H9 (cell line): ENCODE data around the gene FOXD1. TPM values are rescaled to one million over a fixed set of nuclear protein-coding genes. Genes with fewer than 3 reads are reported as not detected.

Experiments
- DNase-seq: peaks from one replicate; pipeline ENCODE4 v3.0.0-alpha.2; 2017
- H2AFZ ChIP-seq: one replicate; pipeline ENCODE4 v1.6.1; 2013; ENCODE audit warnings: mild to moderate bottlenecking, low read length, control low read depth, moderate library complexity
- H2AK5ac ChIP-seq: 2 replicates; pipeline ENCODE4 v1.6.1; 2013; ENCODE audit warnings: low read length, control low read depth, mixed read lengths; ENCODE audit not compliant: insufficient read length
- H2BK120ac ChIP-seq: one replicate; pipeline ENCODE4 v1.6.1; 2013; ENCODE audit warnings: low read depth, mild to moderate bottlenecking, low read length, control low read depth, inconsistent platforms; ENCODE audit not compliant: poor library complexity, severe bottlenecking
- H2BK12ac ChIP-seq: 2 replicates; pipeline ENCODE4 v1.6.1; 2013; ENCODE audit warnings: low read length, control low read depth, mixed read lengths, low read depth; ENCODE audit not compliant: insufficient read length
- H2BK15ac ChIP-seq: 2 replicates; pipeline ENCODE4 v1.6.1; 2013; ENCODE audit warnings: low read depth, low read length, control low read depth
- H2BK20ac ChIP-seq: one replicate; pipeline ENCODE4 v1.6.1; 2013; ENCODE audit warnings: low read depth, mild to moderate bottlenecking, low read length, control low read depth, inconsistent platforms; ENCODE audit not compliant: poor library complexity, severe bottlenecking
- H2BK5ac ChIP-seq: 2 replicates; pipeline ENCODE4 v1.6.1; 2013; ENCODE audit warnings: low read length, control low read depth, mixed read lengths; ENCODE audit not compliant: insufficient read length
- H3K14ac ChIP-seq: 2 replicates; pipeline ENCODE4 v1.6.1; 2013; ENCODE audit warnings: low read length, control low read depth; ENCODE audit not compliant: insufficient read depth
- H3K18ac ChIP-seq: 2 replicates; pipeline ENCODE4 v1.6.1; 2013; ENCODE audit warnings: low read depth, mild to moderate bottlenecking, mixed read lengths, low read length, control low read depth; ENCODE audit not compliant: insufficient read length
- H3K23ac ChIP-seq: 2 replicates; pipeline ENCODE4 v1.6.1; 2013; ENCODE audit warnings: low read length, control low read depth, mixed read lengths, low read depth; ENCODE audit not compliant: insufficient read length
- H3K23me2 ChIP-seq: 2 replicates; pipeline ENCODE4 v1.6.1; 2013; ENCODE audit warnings: low read depth, mild to moderate bottlenecking, mixed read lengths, low read length, control low read depth; ENCODE audit not compliant: insufficient read length, poor library complexity, severe bottlenecking
- H3K27ac ChIP-seq: 2 replicates; pipeline ENCODE4 v1.5.1; 2013; ENCODE audit warnings: low read length, control low read depth, mixed read lengths, low read depth; ENCODE audit not compliant: insufficient read length
- H3K27me3 ChIP-seq: 2 replicates; pipeline ENCODE4 v1.6.1; 2013; ENCODE audit warnings: low read length, control low read depth, inconsistent platforms; ENCODE audit not compliant: insufficient read depth
- H3K4ac ChIP-seq: 2 replicates; pipeline ENCODE4 v1.6.1; 2013; ENCODE audit warnings: low read depth, mild to moderate bottlenecking, control low read depth, inconsistent platforms, low read length, moderate library complexity
- H3K4me1 ChIP-seq: 2 replicates; pipeline ENCODE4 v1.6.1; 2013; ENCODE audit warnings: low read length, control low read depth, inconsistent platforms; ENCODE audit not compliant: insufficient read depth
- H3K4me2 ChIP-seq: 2 replicates; pipeline ENCODE4 v1.6.1; 2013; ENCODE audit warnings: low read length, control low read depth, mixed read lengths; ENCODE audit not compliant: insufficient read length, insufficient read depth
- H3K56ac ChIP-seq: 2 replicates; pipeline ENCODE4 v1.6.1; 2013; ENCODE audit warnings: low read depth, mild to moderate bottlenecking, mixed read lengths, low read length, control low read depth; ENCODE audit not compliant: insufficient read length
- H3K79me1 ChIP-seq: 2 replicates; pipeline ENCODE4 v1.6.1; 2013; ENCODE audit warnings: low read depth, mild to moderate bottlenecking, moderate library complexity, low read length, control low read depth, inconsistent platforms; ENCODE audit not compliant: insufficient read depth, poor library complexity, severe bottlenecking
- H3K79me2 ChIP-seq: 2 replicates; pipeline ENCODE4 v1.6.1; 2013; ENCODE audit warnings: low read length, control low read depth, inconsistent platforms; ENCODE audit not compliant: insufficient read depth
- H3K9ac ChIP-seq: 2 replicates; pipeline ENCODE4 v1.6.1; 2013; ENCODE audit warnings: low read length, control low read depth, mixed read lengths; ENCODE audit not compliant: insufficient read length; ENCODE audit errors: extremely low read depth
- H3K9me3 ChIP-seq: one replicate; pipeline ENCODE4 v1.6.1; 2013; ENCODE audit warnings: low read depth, low read length, inconsistent platforms; ENCODE audit not compliant: control insufficient read depth
- H3T11ph ChIP-seq: one replicate; pipeline ENCODE4 v1.6.1; 2013; ENCODE audit warnings: mild to moderate bottlenecking, low read length, control low read depth, inconsistent platforms
- H4K20me1 ChIP-seq: one replicate; pipeline ENCODE4 v1.6.1; 2013; ENCODE audit not compliant: control insufficient read depth, insufficient read length, insufficient read depth
- H4K5ac ChIP-seq: 2 replicates; pipeline ENCODE4 v1.6.1; 2013; ENCODE audit warnings: low read depth, mild to moderate bottlenecking, mixed read lengths, low read length, control low read depth; ENCODE audit not compliant: insufficient read length
- H4K8ac ChIP-seq: replicated peaks from 2 replicates; pipeline ENCODE4 v1.6.1; 2013; ENCODE audit warnings: low read length, control low read depth, mixed read lengths, low read depth; ENCODE audit not compliant: insufficient read length
- H4K91ac ChIP-seq: 2 replicates; pipeline ENCODE4 v1.6.1; 2013; ENCODE audit warnings: low read depth, mild to moderate bottlenecking, moderate library complexity, mixed read lengths, low read length, control low read depth; ENCODE audit not compliant: insufficient read length
- H3K27ac Mint-ChIP-seq, 3 experiments: 2 replicates in 2 of 3; 3 replicates in 1 of 3; pipeline ENCODE4 v1.8.0; 2020 to 2021; ENCODE audit warnings: mixed read lengths in 3 of 3, mild to moderate bottlenecking in 1 of 3, moderate library complexity in 1 of 3
- H3K27me3 Mint-ChIP-seq: 2 replicates; pipeline ENCODE4 v1.8.0; 2021; ENCODE audit warnings: low read depth, mild to moderate bottlenecking, moderate library complexity, mixed read lengths
- H3K36me3 Mint-ChIP-seq, 3 experiments: 2 replicates in 2 of 3; 3 replicates in 1 of 3; pipeline ENCODE4 v1.8.0; 2020 to 2021; ENCODE audit warnings: low read depth in 3 of 3, mixed read lengths in 3 of 3; ENCODE audit not compliant: insufficient read depth in 1 of 3
- H3K4me1 Mint-ChIP-seq, 2 experiments: 2 replicates each; pipeline ENCODE4 v1.8.0; 2020; ENCODE audit warnings: mixed read lengths in 2 of 2
- H3K4me3 Mint-ChIP-seq, 2 experiments: 2 replicates in 1 of 2; 3 replicates in 1 of 2; pipeline ENCODE4 v1.8.0; 2020 to 2021; ENCODE audit warnings: mild to moderate bottlenecking in 2 of 2, mixed read lengths in 2 of 2, moderate library complexity in 1 of 2
- H3K9me3 Mint-ChIP-seq, 2 experiments: 2 replicates in 1 of 2; 3 replicates in 1 of 2; pipeline ENCODE4 v1.8.0; 2020; ENCODE audit warnings: mild to moderate bottlenecking in 2 of 2, mixed read lengths in 2 of 2, moderate library complexity in 1 of 2
- CTCF ChIP-seq: fragments of 200-600 bp; sonication (generic); conservative IDR thresholded peaks from 3 replicates; pipeline ENCODE4 v1.8.0; 2021; ENCODE audit warnings: antibody characterized with exemption, mild to moderate bottlenecking
- WGBS: extraction: QIAGEN DNeasy Blood & Tissue Kit; methylation state at CpG from one replicate; pipeline ENCODE4 v1.1.7; 2013; ENCODE audit warnings: missing lambda C conversion rate, low lambda C conversion rate, mixed read lengths; ENCODE audit not compliant: insufficient read length; ENCODE audit errors: extremely low coverage; 5-methylcytosine and 5-hydroxymethylcytosine counted together
- total RNA-seq: library from RNA; stranded (reverse); gene quantifications from 2 replicates; pipeline ENCODE4 v1.2.1, GENCODE V29; 2021

Gene FOXD1
- total RNA-seq, 1 experiment from 2014 or later, result 0.20 TPM

GRCh38 chr5:73495772-73496335 is 47.3 kb upstream of the FOXD1 start:
- H3K27ac Mint-ChIP-seq, result 0 out of 7 replicates have a peak overlapping the region, but pooled peaks of 1 of the 3 experiments have one; percentile 25
- H3K4me3 Mint-ChIP-seq, result no peak overlapping the region

More at GRCh38 chr5:73495772-73496335, 47.3 kb upstream of the FOXD1 start:
- Histone ChIP-seq H2BK15ac (no peak overlapping the region), H3K14ac (no peak overlapping the region), H3K4me2 (no peak overlapping the region), H2BK12ac (no peak overlapping the region), H3K4me1 (no peaks in the 10 kb centered on the region; the same call in 1 of the 2 replicates), H3K27ac (no peak overlapping the region), H3K23ac (no peak overlapping the region), H3T11ph (no peak overlapping the region), H3K9me3 (no peaks in the 10 kb centered on the region), H3K79me2 (peaks cover 18% of the 10 kb centered on the region; the same call in 1 of the 2 replicates), H2BK5ac (no peak overlapping the region), H3K18ac (no peak overlapping the region), H4K5ac (no peak overlapping the region), H3K4ac (no peak overlapping the region), H2BK20ac (no peak overlapping the region), H2AK5ac (no peak overlapping the region), H3K79me1 (no peaks in the 10 kb centered on the region), H3K9ac (no peak overlapping the region), H3K27me3 (no peaks in the 10 kb centered on the region), H2AFZ (no peak overlapping the region), H2BK120ac (no peak overlapping the region), H4K8ac (no peak overlapping the region), H3K56ac (no peak overlapping the region), H4K91ac (no peak overlapping the region), H3K23me2 (peaks cover 8% of the 10 kb centered on the region), H4K20me1 (no peaks in the 10 kb centered on the region)
- peaks cover 11 to 21% (median 18%) of the 10 kb centered on the region in 3 experiments; a peak in 6 of 7 replicates for H3K36me3 Mint-ChIP-seq
- H3K9me3 Mint-ChIP-seq, result no peaks in the 10 kb centered on the region
- peaks cover 45 to 63% of the 10 kb centered on the region in 2 experiments for H3K4me1 Mint-ChIP-seq
- no peak for TF ChIP-seq CTCF
- no CpG with 5 or more reads among the region's 4 CpGs for WGBS
- no peak for DNase-seq
- no peaks in the 10 kb centered on the region for H3K27me3 Mint-ChIP-seq
